Heart right ventricle (tissue), 16 donors: ENCODE data around the gene HNF4A. TPM values are rescaled to one million over a fixed set of nuclear protein-coding genes. Genes with fewer than 3 reads are reported as not detected.

Experiments
- ATAC-seq, 8 donors: fragments of 200-7000 bp; cut with Tn5 transposase; one replicate each; pipeline ENCODE4 v1.9.1; 2020; ENCODE audit warnings: mild to moderate bottlenecking in 8 of 8, moderate library complexity in 8 of 8, moderate number of reproducible peaks in 1 of 8
- DNase-seq, 2 donors: peaks; one replicate each; pipeline ENCODE4 v3.0.0-alpha.2; 2020
- H3K27ac ChIP-seq, 10 donors: fragments of 200-600 bp; sonication (generic) in 2 of 10; one replicate each; pipeline versions ENCODE4 v1.5.0 to v1.8.0; 2020 to 2022; ENCODE audit warnings: mild to moderate bottlenecking in 3 of 10
- H3K27me3 ChIP-seq, 7 donors: fragments of 200-600 bp; one replicate each; pipeline ENCODE4 v1.8.0; 2021 to 2022; ENCODE audit warnings: mild to moderate bottlenecking in 2 of 7
- H3K36me3 ChIP-seq, 9 donors: fragments of 200-600 bp; sonication (generic) in 1 of 9; one replicate each; pipeline versions ENCODE4 v1.5.0 to v1.8.0; 2020 to 2022; ENCODE audit warnings: mild to moderate bottlenecking in 2 of 9
- H3K4me1 ChIP-seq, 9 donors: fragments of 200-600 bp; sonication (generic) in 1 of 9; one replicate each; pipeline versions ENCODE4 v1.5.0 to v1.8.0; 2020 to 2022; ENCODE audit warnings: mild to moderate bottlenecking in 4 of 9
- H3K4me3 ChIP-seq, 10 donors: fragments of 200-600 bp; sonication (generic) in 2 of 10; one replicate each; pipeline versions ENCODE4 v1.5.0 to v1.8.0; 2020 to 2022; ENCODE audit warnings: mild to moderate bottlenecking in 7 of 10, moderate library complexity in 2 of 10
- H3K9me3 ChIP-seq, 11 donors: fragments of 200-600 bp in 10 of 11; sonication (generic) in 2 of 11; one replicate each; pipeline versions ENCODE4 v1.5.0 to v1.8.0; 2013 to 2022; ENCODE audit warnings: mild to moderate bottlenecking in 2 of 11, control low read depth in 1 of 11, moderate library complexity in 1 of 11
- WGBS, 2 donors: extraction: QIAGEN DNeasy Blood & Tissue Kit; methylation state at CpG; one replicate each; pipeline ENCODE4 v1.1.7; 2013; ENCODE audit warnings: inconsistent platforms in 1 of 2; 5-methylcytosine and 5-hydroxymethylcytosine counted together
- intact Hi-C, 10 donors: fragments of 100-400 bp; cut with DNase I; formaldehyde crosslinking; loops; one replicate each; pipeline versions ENCODE4 v1.11.1 to v1.14.2; 2022
- polyA plus RNA-seq, 2 donors: library from polyadenylated mRNA; stranded (reverse); fragments of 200-250 nt; gene quantifications; one replicate each; pipeline ENCODE4 v1.2.3, GENCODE V29; 2013
- total RNA-seq, 10 donors: library from RNA; stranded (reverse); fragmentation: NEBNext Ultra II Directional in 3 of 10; extraction: Animal tissue kit (Norgen Biotek cat#: 25700) in 3 of 10; gene quantifications; one replicate each; pipeline versions ENCODE4 v1.2.1 to v1.2.4, GENCODE V29; 2021 to 2023
- TF ChIP-seq, protein P1 (sequence below), 9 donors: fragments of 200-600 bp; sonication (generic) in 2 of 9; IDR thresholded peaks; one replicate each; pipeline versions ENCODE4 v1.5.0 to v1.8.0; 2021 to 2022; ENCODE audit warnings: antibody characterized with exemption in 9 of 9, mild to moderate bottlenecking in 5 of 9, moderate library complexity in 1 of 9
- donor health status: Arrhythmogenic right ventricular cardiomyopathy.
- donor health status: ischemic (EF 13 %, LVEDD 7.1; RV severe dilation, severe dysfunction).
- donor health status: healthy with polysubstance abuse.
- donor health status: DM: no; HTN: yes; CAD: no.
- donor health status: DM: no; HTN: no; CAD: no.
- donor health status: ischemic (EF 25% LVEDD 6.9; RV normal size, moderate dysfunction).
- donor health status: ischemic (EF 25% LVEDD 5.7; RV mildly dilated, moderate dysfunction).
- donor health status: healthy.
- donor health status: DM: yes; HTN: yes; CAD: no.
- donor health status: Ischemic cardiomyopathy.
- donor health status: ischemic (EF 35%, LVEDD 5.7; RV mildly dilated, moderate dysfunction).
- donor health status: nonischemic (EF 11% LVEDD 7.7; RV severe dilation, severe dysfunction).
- donor health status: DM: yes; HTN: yes; CAD: no.
- donor health status: PGD.
- donor health status: ischemic (EF 29% LVEDD 5.4; RV normal size, mild dysfunction).
- donor health status: nonischemic (EF 23%, LVEDD 6.1; RV moderate dilation, normal function).

The HNF4A gene
- total and polyA plus RNA-seq, 12 donors, result under 0.01 TPM; not detected in 11

GRCh38 chr20:44425923-44426322, 70.4 kb downstream of the HNF4A start:
- H3K27me3 ChIP-seq, result peaks cover 0 to 37% (median 14%) of the 10 kb centered on the region in 7 donors
- WGBS, 2 donors, result 87 to 88% methylated on average over 2 of the region's 2 CpGs
- DNase-seq, result no peak
- TF ChIP-seq, protein P1, sequence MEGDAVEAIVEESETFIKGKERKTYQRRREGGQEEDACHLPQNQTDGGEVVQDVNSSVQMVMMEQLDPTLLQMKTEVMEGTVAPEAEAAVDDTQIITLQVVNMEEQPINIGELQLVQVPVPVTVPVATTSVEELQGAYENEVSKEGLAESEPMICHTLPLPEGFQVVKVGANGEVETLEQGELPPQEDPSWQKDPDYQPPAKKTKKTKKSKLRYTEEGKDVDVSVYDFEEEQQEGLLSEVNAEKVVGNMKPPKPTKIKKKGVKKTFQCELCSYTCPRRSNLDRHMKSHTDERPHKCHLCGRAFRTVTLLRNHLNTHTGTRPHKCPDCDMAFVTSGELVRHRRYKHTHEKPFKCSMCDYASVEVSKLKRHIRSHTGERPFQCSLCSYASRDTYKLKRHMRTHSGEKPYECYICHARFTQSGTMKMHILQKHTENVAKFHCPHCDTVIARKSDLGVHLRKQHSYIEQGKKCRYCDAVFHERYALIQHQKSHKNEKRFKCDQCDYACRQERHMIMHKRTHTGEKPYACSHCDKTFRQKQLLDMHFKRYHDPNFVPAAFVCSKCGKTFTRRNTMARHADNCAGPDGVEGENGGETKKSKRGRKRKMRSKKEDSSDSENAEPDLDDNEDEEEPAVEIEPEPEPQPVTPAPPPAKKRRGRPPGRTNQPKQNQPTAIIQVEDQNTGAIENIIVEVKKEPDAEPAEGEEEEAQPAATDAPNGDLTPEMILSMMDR (IDR thresholded peaks at IDR 0.05), result no peak
- no peaks in the 10 kb centered on the region for H3K9me3 ChIP-seq
- no peak for ATAC-seq
- H3K27ac ChIP-seq, result no peak overlapping the region
- H3K4me3 ChIP-seq, result no peak overlapping the region
- no peaks in the 10 kb centered on the region for H3K36me3 ChIP-seq
- intact Hi-C loops, result no loop called here
- no peaks in the 10 kb centered on the region for H3K4me1 ChIP-seq

DNA sequence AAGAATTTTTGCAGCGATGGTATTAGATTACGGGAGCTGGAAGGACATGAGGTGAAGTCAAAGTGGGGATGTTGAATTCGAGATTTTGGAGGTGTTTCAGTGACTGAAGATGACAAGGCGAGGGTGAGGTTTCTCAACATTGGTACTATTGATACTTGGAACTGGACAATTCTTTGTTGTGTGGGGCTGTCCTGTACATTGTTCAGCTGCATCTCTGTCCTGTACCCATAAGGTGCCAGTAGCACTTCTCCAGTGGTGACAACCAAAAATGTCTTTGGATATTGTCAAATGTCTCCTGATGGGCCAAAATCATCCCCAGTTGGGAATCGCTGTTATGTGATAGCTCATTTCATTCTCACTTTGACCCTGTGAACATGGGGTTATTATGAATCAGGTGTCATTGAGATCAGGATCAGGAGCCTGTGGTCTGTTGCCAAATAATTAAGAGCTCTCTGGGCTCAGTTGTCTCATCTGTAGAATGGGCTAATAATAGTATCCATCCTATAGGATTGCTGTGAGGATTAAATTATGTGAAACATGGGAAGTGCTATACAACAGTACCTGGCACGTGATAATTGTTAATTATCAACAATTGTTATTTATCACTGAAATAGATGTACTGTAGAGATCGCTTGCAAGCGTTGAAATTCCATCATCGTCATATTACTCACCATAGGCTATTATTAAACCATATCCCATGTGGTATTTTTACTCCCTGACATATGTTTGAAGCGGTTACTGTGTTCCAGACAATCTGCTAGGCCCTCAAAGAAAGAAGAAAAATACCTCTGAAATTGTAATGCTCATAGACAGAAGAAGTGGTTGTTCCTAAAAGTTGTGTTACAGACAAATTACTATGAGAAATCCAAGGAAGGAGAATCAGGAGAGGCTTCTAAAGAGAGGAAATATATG, 71.6 kb downstream of the HNF4A start:
- H3K27ac ChIP-seq, result no peak overlapping the region
- intact Hi-C loops, result no loop called here
- H3K4me1 ChIP-seq, result no peaks in the 10 kb centered on the region
- no peaks in the 10 kb centered on the region for H3K9me3 ChIP-seq
- H3K36me3 ChIP-seq, result no peaks in the 10 kb centered on the region
- ATAC-seq (no peak), DNase-seq (no peak)
- no peak overlapping the region for H3K4me3 ChIP-seq
- 69 to 76% methylated on average over 10 of the region's 10 CpGs for WGBS, 2 donors
- TF ChIP-seq, protein P1 (IDR thresholded peaks at IDR 0.05), result no peak
- peaks cover 0 to 41% (median 21%) of the 10 kb centered on the region in 7 donors for H3K27me3 ChIP-seq

- H3K27ac ChIP-seq, result no peak overlapping the region
- intact Hi-C loops, result no loop called here
- no peaks in the 10 kb centered on the region for H3K9me3 ChIP-seq
- 80 to 84% methylated on average over 3 of the region's 3 CpGs for WGBS, 2 donors
- H3K4me3 ChIP-seq, result no peak overlapping the region
- no peak for ATAC-seq
- TF ChIP-seq, protein P1 (IDR thresholded peaks at IDR 0.05), result no peak
- no peak for DNase-seq
- no peaks in the 10 kb centered on the region for H3K36me3 ChIP-seq
- no peaks in the 10 kb centered on the region for H3K4me1 ChIP-seq
- peaks cover 0 to 38% (median 23%) of the 10 kb centered on the region in 7 donors for H3K27me3 ChIP-seq
Observed at GRCh38 chr20:44427804-44428173, 72.3 kb downstream of the HNF4A start.

DNA sequence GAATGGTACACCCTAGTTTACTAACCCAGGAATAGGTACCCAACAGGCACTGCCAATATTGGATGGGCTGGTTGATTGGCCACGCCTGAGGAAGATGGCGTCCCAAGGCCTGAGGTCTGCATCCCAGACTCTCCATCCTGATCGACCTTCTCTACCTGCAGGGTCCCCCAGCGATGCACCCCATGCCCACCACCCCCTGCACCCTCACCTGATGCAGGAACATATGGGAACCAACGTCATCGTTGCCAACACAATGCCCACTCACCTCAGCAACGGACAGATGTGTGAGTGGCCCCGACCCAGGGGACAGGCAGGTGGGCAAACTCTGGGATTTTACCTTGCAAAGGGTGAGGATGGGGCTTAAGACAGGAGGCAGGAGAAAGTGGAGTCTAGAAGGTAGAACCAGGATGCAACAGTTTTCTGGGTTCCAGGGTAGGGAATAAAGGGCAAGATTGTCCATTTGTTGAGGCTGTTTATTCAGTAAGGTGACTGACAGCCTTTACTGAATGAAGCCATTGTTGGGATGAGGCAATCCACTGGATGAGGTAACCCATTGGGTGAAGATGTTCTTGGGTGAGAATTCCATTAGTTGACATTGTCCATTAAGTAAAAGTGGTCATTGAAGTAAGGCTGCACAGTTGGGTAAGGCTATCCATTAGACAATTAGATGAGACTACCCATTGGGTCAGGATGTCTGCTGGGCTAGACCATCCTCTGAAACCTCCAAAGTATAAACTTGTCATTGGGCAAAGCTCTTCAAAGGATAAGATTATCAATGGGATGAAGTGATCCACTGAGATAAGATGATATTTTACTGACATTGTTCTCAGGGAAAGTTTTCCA, 72.9 kb downstream of the HNF4A start:
- Histone ChIP-seq H3K9me3 (no peaks in the 10 kb centered on the region), H3K4me3 (no peak overlapping the region), H3K4me1 (no peaks in the 10 kb centered on the region), H3K27me3 (peaks cover 0 to 43% (median 22%) of the 10 kb centered on the region in 7 donors), H3K36me3 (no peaks in the 10 kb centered on the region), H3K27ac (no peak overlapping the region)
- DNase-seq (no peak), ATAC-seq (no peak)
- intact Hi-C loops, result no loop called here
- WGBS, 2 donors, result 88 to 89% methylated on average over 8 of the region's 8 CpGs
- TF ChIP-seq, protein P1 (IDR thresholded peaks at IDR 0.05), result no peak
